HT-29 (cell line): ENCODE measurements around the gene SFI1. TPM values are rescaled to one million over a fixed set of nuclear protein-coding genes. Genes with fewer than 3 reads are reported as not detected.
"Not testable (repeated sequence)": the region's sequence is repeated elsewhere in the genome, so short reads cannot be mapped to it uniquely, and the experiment has no call there.

Experiments used
- DNase-seq: peaks from one replicate; pipeline ENCODE4 v3.0.0-alpha.2; 2015; ENCODE audit warnings: low spot score
- total RNA-seq: library from RNA; depleted of rRNA; stranded (reverse); fragments of >200 nt; shearing (Covaris generic); gene quantifications from 2 replicates; pipeline ENCODE4 v1.2.3, GENCODE V29; 2014

The SFI1 gene
- total RNA-seq, 1 experiment from 2014 or later, result 26.1 TPM

GRCh38 chr22:31540166-31540565, 43.8 kb downstream of the SFI1 start:
- not testable (repeated sequence) for DNase-seq

GRCh38 chr22:31540966-31541365, 44.6 kb downstream of the SFI1 start:
- no peak for DNase-seq

- DNase-seq, result no peak
These were observed 48.4 kb downstream of the SFI1 start for GRCh38 chr22:31544481-31545480.

GRCh38 chr22:31550871-31551370, 54.6 kb downstream of the SFI1 start:
- no peak for DNase-seq

- DNase-seq, result peak; percentile 46
These were observed 60.4 kb downstream of the SFI1 start for GRCh38 chr22:31556627-31557203.

GRCh38 chr22:31558546-31558945, 62.2 kb downstream of the SFI1 start:
- not testable (repeated sequence) for DNase-seq

- peak; percentile 81 for DNase-seq
These were observed 65.0 kb downstream of the SFI1 start for GRCh38 chr22:31561238-31561887.

- no peak for DNase-seq
These were observed 65.6 kb downstream of the SFI1 start for GRCh38 chr22:31561970-31562369.

- no peak for DNase-seq
These were observed 70.1 kb downstream of the SFI1 start for GRCh38 chr22:31566484-31566883.

- DNase-seq, result no peak
These were observed 70.9 kb downstream of the SFI1 start for GRCh38 chr22:31567196-31567595.

GRCh38 chr22:31567702-31568101, 71.4 kb downstream of the SFI1 start:
- DNase-seq, result no peak

GRCh38 chr22:31569126-31569525, 72.8 kb downstream of the SFI1 start:
- DNase-seq, result no peak

- DNase-seq, result no peak
These were observed 76.6 kb downstream of the SFI1 start for GRCh38 chr22:31572939-31573338.

GRCh38 chr22:31574055-31574670, 77.8 kb downstream of the SFI1 start:
- no peak for DNase-seq

GRCh38 chr22:31575190-31575589, 78.9 kb downstream of the SFI1 start:
- DNase-seq, result no peak

GRCh38 chr22:31577711-31578110, 81.4 kb downstream of the SFI1 start:
- no peak for DNase-seq

GRCh38 chr22:31578171-31578570, 81.8 kb downstream of the SFI1 start:
- DNase-seq, result no peak

GRCh38 chr22:31579835-31580242, 83.5 kb downstream of the SFI1 start:
- DNase-seq, result peak; percentile 11

GRCh38 chr22:31583861-31584485, 87.6 kb downstream of the SFI1 start:
- DNase-seq, result no peak

- no peak for DNase-seq
These were observed 88.4 kb downstream of the SFI1 start for GRCh38 chr22:31584804-31585160.

- DNase-seq, result no peak
These were observed 89.0 kb downstream of the SFI1 start for GRCh38 chr22:31585161-31585859.
